ENCODE data around the gene SRSF5.

Gene SRSF5

DNA sequence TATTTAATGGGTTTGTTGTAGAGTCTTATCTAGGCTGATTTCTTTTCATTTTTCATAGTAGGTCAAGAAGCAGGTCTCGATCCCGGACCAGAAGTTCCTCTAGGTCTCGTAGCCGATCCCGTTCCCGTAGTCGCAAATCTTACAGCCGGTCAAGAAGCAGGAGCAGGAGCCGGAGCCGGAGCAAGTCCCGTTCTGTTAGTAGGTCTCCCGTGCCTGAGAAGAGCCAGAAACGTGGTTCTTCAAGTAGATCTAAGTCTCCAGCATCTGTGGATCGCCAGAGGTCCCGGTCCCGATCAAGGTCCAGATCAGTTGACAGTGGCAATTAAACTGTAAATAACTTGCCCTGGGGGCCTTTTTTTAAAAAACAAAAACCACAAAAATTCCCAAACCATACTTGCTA lies 4.2 kb downstream of the SRSF5 start:
- no peak for DNase-seq

DNA sequence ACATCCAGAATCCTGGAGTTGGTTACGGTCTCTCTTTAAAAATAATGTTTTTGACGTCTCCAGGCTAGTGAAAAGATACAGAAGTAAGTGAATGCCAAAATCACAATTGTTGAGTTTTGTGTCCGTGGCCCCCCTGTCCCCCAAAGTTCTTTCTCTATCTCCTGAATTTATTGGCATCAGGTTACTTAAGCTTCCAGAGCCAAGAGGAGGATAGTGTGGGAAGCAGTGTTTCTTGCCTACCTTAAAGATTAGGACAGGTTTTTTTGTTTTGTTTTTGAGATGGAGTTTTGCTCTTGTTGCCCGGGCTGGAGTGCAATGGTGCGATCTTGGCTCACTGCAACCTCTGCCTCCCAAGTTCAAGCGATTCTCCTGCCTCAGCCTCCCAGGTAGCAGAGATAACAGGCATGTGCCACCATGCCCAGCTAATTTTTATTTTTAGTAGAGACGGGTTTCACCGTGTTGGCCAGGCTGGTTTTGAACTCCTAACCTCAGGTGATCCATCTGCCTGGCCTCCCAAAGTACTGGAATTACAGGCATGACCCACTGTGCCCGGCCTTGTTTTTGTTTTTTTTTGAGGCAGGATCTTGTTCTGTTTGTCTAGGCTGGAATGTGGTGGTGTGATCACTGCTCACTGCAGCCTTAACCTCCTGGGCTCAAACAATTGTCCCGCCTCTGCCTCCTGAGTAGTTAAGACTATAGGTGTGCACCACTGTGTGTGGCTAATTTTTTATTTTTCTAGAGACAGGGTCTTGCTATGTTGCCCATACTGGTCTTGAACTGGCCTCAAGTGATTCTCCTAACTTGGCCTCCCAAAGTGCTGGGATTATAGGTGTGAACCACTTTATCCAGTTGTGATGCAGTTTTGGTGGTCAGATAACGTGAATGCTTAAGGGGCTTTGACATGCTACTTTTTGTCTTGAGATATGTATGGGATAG lies 5.4 kb downstream of the SRSF5 start:
- no peak for DNase-seq

DNA sequence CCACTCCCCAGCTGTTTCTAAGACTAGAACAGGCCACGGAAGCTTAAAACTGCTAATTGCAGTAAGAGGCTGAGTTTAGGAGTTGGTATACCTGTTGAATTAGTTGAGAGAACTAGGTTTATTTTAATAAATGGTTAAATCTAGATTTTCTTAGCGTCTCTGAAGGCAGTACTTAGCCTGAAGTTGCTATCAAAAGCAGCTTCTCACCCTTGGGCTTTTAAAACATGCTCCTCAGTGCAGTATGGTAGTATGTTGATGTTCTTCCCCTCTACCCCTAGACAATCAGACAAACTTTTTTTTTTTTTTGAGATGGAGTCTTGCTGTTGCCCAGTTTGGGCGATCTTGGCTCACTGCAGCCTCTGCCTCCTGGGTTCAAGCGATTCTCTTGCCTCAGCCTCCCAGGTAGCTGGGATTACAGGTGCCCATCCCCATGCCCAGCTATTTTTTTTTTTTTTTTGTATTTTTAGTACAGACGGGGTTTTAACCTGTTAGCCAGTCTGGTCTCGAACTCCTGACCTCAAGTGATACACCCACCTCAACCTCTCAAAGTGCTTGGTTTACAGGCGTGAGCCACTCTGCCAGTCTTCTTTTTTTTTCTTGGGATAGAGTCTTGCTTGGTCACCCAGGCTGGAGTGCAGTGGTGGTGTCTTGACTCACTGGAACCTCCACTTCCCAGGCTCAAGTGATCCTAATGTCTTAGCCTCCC lies 6.8 kb downstream of the SRSF5 start:
- DNase-seq = no peak

DNA sequence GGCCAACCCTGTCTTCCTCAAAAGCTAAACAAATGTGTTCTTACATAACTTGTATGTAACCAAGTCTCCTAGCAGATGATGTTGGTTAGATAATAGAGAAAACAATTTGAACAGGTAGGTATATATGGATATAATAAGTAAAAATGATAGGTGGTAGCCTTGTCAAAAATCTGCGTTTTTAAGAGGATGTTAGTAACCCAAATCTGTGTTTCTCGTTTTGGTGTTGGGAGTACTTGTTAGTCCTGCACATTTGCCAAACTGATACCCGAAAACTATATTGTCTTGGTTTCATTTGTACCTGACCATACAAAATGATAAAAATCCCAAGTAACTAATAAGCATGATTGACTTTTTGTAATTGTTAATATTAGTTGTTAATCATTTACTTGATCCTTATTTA lies 8.1 kb downstream of the SRSF5 start:
- no peak for DNase-seq

DNA sequence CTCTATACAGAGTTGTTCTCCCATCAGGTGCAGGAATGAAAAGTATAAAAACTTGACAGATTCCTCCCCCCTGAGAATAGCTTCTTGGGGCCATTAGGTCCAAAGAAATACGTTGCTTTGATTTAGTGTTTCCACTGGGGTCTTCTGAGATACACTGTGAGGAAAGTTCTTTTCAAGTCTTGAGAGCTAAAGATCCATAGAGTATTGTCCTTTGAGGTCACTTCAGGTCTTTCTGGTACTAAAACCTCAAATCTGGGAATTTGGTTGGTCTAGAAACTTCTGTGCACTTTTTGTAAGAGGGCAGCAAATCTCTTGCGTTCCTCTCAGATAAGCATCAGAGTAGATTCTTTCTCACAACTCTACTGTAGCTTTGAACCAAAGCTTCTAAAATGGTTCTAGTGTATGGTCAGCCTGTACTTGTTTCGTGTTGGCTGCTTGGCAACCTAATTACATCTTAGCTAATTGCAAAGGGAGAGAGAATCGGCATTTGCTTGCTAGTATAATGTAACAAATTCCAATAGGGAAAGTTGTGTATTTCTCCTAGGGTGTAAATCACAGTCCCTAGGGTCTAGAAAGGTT lies 10.0 kb downstream of the SRSF5 start:
- no peak for DNase-seq

DNA sequence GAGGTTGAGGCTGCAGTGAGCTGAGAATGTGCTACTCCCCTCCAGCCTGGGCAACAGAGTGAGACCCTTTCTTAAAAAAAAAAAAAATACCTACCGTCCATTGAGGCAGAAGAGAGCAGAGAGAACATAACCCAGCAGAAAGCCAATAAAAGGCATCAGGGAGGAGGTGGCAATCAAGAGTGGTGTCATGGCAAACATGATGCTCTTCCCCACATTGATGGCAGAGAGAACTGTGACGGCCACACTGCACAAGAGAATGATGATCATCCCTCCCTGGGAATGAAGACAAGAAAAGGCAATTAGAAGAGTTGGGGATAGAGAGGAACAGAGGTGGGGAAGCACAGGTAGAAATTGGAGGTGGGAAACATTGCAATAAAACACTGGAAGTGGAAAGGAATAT lies 12.1 kb downstream of the SRSF5 start:
- no peak for DNase-seq

DNA sequence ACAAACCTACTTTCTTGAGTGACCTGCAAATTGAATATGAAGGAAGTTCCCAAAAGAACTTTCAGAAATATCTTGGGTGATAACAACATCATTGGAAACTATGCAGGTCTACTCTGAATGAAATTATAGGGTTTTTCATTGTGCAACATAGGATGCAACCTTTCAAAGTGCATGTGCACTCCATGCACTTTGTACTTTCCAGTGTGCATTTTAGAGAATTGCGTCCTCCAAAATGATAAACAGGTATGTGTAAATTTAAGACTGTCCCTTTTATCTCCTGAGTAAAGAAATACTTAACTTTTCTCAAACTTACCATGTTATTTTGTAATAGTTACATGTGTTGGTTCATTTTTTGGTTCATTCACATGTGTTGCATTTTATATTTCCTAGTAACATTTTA lies 13.2 kb downstream of the SRSF5 start:
- no peak for DNase-seq

DNA sequence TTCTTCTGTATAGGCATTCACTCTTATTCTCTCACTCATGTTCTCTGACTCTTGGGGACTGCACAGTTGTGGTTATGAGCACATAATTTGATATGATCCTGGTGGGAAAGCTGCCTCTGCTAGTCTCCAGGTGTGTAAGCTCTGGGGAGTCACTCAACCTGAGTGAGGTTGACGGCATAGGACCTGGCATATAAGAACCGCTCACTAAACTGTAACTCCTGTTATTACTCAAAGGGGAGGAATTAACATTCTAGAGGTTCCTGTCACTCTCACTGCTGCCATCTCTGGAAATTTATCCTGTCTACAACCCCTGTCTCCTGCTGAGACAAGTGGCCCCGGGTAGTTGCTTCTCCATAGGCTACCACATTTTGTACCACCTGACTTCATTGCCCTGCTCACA lies 14.0 kb downstream of the SRSF5 start:
- no peak for DNase-seq

DNA sequence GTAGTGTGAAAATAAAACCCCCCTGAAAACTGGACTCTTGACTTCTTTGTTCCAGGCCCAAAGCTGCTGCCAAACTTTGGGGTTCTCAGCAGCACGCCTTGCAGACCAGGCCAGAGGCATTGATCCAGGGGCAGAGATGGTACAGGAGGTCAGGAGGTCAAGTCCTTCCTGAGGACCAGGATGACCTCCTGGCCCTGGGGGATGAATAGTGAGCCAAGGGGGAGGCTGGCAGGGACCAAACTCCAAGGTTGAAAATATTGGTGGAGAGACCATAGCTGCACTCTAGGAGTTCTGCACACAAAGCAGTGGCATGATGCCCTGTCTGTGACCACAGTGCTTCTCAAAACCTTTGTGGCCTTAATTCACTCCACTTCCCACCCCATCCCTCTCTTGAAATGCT lies 18.0 kb downstream of the SRSF5 start:
- DNase-seq = no peak

DNA sequence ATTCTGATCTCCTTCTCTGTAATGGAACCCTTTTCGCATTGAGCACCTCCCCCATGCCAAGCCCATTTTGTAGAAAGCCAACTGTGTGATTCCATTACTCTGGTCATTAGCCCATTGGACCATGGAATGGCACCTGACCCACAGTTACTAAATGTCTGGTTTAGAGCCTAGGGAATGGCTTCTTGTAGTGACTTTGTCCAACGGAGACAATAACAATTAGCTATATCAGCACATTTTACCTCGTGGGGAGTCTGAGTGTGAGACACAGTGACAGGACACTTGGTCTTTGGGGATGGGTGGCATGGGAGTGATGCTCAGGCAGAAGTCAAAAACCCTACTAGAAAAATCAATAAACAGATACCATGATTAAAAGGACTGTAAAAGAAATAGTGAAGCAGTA lies 19.7 kb downstream of the SRSF5 start:
- DNase-seq = no peak

DNA sequence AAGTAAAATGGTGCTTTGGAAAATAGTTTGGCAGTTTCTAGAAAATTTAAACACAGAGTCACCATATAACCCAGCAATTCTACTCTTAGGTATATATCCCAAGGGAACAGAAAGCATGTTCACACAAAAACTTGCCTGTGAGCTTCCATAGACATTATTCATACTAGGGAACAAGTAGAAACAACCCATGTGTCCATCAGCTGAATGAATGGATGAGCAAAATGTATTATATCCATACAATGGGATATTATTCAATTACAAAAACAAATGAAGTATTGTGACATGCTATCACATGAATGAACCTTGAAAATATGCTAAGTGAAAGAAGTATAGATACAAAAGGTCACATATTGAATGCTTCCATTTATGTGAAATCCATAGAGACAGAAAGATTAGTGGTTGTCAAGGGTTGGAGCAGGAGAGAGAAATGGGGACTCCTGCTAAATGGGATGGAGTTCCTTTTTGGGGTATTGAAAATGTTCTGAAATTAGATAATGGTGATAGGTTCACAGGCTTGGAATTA lies 22.2 kb downstream of the SRSF5 start:
- no peak for DNase-seq

DNA sequence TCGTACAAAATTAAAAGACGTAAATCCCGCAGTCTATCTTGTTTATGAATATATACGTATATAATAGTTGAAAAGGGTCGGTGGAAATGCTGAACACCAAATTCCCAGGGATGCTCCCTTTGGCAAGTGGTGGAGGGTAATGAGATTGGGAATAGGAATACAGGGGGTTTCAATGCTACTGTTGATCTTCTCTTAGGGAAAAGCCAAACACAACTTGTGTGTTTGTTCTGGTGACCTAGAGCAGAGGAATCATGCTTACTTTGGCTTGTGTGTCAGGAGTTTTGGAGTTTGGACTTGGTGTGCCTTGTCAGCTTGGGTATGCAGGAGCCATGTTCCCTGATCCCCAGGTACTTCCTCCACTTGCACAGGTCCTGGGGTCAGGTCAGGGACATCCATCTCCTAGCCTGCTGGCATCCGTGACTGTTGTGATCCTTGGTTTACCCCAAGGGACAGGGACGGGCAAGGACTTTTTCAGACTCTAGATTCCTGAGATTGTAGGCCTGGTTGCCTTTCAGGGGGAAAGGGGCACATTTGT lies 26.0 kb downstream of the SRSF5 start:
- no peak for DNase-seq

DNA sequence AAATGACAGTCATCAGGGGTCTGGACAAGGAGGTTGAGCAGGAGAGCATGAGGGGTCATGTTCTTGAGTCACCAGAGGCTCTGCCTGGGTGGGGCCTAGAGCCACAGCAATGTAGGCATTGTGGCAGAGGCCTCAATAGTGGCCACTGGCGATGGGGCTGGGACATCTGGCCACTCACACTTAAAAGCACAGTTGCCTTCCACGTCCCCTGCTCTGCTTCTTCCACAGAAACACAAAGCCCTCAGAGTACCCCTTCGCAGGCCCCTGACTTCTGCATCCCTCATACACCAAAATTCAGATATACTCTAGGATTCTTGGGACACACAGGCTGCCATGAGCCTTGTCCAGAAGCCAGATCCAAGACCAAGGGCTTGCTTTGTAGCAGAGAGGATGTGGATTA lies 27.8 kb downstream of the SRSF5 start:
- no peak for DNase-seq

DNA sequence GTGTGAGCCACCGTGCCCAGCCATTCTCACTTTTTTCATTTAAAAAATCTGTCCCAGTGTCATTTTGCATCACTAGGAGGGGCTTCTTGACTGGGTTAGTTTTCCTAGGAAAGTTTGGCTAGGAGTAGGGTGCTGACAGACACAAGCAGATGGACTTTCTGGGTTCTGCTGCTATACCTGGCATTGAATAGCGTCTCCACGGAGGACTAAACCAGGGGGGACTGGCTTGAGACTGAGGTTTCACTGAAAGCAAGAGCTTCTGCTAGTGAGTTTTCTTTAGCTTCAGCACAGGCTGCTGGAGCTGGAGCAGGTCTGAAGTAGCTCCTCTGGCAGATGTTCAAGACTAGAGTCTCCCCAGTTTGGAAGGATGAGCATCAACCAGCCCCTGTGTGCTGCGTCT lies 28.7 kb downstream of the SRSF5 start:
- no peak for DNase-seq

DNA sequence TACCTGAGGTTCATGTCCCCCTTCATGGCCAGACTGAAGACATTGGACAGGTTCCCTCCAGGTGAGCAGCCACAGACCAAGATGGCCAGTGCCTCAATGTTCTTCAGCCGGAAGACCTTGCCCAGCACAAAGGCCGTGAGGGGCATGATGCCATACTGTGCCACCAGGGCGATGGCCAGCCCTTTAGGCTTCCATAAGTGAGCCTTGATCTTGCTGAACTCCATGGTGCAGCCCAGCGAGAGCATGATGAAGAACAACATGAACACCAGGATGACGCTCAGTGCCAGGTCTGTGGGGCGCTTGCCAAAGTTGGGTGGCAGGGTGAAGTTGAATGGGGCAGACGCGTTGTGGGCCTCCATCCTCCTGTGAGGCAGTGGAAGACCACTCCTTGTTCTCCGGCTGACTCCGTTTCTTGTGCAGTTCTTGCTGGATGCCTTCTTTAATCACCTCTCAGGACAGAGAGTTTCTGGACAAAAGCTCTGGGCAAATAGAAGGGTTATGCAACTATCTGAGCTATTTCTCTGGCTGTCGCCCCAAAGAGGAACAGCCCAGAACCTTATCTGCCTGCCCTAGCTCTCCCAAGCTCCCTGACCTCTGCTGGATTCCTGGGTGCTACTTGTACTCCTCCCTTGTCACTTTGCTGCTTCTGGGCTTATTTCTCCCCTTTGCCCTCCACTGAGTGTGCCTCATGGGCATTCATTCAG lies 30.0 kb downstream of the SRSF5 start, which contains the start of gene SLC10A1:
TSS of gene SLC10A1 (minus strand) at position 445 of the 704 bp plus-strand sequence. CDS start at position 359, 86 bp downstream.
- DNase-seq = no peak

DNA sequence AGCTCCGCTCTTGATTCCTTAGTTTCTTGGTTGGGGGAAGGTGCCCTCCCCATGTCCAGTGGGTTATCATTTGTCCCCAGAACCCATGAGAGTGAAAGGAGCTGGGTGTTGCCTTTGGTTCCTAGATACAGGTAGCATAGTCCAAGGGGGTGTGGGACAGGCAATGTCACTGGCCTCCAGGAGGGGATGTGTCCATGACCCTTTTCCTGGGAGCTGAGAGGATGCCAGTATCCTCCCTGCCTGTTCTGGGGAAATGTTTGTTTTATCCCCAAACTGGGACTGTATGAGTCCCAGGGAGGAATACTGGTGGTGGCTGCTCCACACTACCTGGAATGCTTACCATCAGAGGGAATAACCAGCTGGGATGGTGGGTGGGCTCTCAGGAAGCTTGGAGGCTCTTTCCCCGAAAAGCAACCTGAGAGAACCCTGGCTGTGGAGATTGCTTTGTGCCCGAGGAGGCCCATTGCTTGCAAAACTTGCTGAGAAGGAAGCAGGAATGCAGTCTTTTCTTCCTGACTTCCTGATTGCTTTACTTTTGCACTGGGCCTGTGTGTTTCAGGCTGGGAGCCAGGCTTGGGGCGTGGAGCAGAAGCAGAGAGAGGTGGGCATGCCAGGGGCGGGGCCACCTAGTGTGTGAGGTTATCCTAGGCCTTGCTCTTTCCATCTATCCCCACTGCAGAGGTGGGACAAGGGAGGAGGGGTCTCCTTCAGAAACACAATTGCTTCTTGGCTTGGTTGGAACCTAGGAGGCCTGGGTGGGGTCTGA lies 30.8 kb downstream of the SRSF5 start:
- no peak for DNase-seq

DNA sequence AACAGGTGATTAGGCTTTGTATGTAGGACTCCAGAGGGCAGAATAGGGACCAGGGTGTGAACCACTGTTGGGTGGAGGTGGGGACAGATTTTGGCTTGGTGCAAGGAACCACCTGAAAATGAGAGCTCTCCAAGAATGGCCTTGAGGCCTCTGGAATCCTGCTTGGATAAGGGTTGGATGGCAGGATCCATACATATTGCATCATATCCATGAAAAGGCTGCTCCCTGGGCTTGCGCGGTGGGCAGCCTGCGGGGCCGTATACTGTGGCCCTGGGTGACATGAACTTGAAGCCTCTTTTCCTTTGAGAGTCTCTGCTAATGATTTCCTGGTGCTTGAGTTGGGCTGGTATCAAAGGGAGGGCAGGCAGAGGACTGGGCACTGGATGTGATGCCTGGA lies 31.4 kb downstream of the SRSF5 start:
- no peak for DNase-seq

DNA sequence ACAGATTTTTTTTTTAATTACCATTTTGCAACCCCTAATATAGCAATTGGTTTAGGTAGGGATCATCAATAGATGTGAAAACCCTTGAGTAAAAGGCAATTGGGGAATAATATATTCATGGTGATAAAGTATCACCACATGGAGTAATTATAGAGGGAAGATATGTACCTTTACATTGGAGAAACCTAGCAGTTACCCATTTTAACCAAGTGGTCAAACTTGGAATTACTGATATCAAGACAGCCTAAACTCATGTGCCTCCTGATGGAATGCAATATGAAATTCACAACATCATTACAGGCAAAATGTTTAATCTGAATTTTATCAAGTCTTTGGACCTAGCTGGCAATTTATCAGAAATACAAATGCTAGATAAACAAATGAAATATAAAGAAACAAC lies 36.8 kb downstream of the SRSF5 start:
- no peak for DNase-seq

DNA sequence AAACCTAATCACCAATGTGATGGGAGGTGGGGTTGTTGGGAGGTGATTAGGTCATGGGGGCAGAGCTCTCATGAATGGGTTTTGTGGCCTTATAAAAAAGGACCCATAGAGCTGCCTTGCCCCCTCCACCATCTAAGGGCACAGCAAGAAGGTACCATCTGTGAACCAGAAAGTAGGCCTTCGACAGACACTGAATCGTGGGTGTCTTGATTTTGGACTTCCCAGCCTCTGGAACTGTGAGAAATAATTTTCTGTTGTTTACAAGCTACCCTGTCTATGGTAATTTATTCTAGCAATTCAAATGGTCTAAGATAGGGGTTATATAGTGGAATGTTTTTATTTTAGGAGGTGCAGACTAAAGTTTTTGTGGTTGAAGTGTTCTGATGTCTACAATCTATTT lies 38.0 kb downstream of the SRSF5 start:
- no peak for DNase-seq

DNA sequence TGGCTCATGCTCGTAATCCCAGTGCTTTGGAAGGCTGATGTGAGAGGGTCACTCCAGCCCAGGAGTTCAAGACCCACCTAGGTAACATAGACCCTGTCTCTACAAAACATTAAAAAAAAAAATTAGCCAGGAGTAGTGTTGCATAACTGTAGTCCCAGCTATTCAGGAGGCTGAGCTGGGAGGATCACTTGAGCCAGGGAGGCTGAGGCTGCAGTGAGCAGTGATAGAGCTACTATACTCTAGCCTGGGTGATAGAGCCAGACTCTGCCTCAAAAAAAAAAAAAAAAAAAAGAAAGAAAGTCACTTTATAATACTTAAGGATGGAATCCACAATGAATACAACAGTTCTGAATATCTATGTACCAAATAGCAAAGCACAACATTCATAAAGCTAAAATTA lies 40.2 kb downstream of the SRSF5 start:
- no peak for DNase-seq

DNA sequence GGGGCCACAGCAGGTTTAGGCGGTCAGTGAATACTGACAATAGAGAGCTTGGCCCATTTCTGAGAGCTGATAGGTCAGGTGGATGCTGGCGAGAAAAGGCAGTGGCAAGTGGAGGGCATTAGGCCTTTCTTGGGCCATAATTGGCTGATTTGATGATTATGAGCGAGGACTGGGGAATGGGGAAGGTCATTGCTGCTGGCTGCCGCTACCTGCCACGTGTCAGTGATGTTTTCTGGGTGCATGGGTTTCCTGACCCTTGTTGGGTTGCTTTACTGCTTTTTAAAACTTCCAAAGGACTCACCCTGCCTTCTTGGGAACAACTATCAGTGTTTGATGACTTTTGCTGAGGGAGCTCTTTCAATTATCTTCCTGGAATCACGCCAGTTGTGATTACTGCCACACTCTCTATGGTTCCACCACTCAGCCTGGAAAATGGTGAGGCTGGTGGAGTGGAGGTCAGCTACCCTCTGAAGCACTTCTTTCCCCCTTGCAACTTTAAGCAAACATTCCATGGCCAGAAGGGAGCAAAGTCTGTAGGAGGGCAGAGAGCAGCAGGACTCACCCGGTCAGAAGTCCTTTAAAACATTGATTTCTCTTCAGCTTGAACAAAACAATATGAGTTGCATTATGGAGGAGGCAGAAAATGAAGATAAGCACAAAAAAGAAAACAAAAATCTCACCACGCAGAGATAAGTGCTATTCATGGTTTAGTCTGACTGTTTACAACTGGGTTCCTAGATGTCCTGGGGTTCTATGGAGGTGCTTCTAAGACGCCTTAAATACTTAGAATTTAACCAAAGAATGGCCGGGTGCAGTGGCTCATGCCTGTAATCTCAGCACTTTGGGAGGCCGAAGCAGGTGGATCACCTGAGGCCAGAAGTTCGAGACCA lies 42.2 kb downstream of the SRSF5 start:
- no peak for DNase-seq
